Endometrial microvascular endothelial cells (primary cell): ENCODE data around the gene DDX54. TPM values are rescaled to one million over a fixed set of nuclear protein-coding genes. Genes with fewer than 3 reads are reported as not detected.
"Not testable (repeated sequence)": the region's sequence is repeated elsewhere in the genome, so short reads cannot be mapped to it uniquely, and the experiment has no call there.

Source experiments
- in situ Hi-C: cut with HindIII; loops from 2 replicates; pipeline ENCODE4 v1.10.0; 2017; ENCODE audit warnings: low sequenced_read_pairs, low pct_unique_long_range_greater_than_20kb; ENCODE audit errors: inconsistent ontology term
- total RNA-seq: library from RNA; depleted of rRNA; stranded (reverse); fragments of >200 nt; gene quantifications from one replicate; pipeline ENCODE4 v1.2.3, GENCODE V29; 2015; ENCODE audit errors: inconsistent ontology term

Gene DDX54
- total RNA-seq, 1 donor from 2014 or later: 91.8 TPM

GRCh38 chr12:113152196-113152834 lies 33.0 kb downstream of the DDX54 start:
- in situ Hi-C loops: loop anchor here (25.0 kb wide), 1 partner anchor 90 kb away; the partner anchor contains the start of gene DTX1

- in situ Hi-C loops: loop anchor here (25.0 kb wide), 1 partner anchor 89 kb away; the partner anchor contains the start of gene DTX1
Measured at GRCh38 chr12:113151655-113152054, 33.6 kb downstream of the DDX54 start.

- in situ Hi-C loops: loop anchor here (25.0 kb wide), 1 partner anchor 87 kb away; the partner anchor contains the start of gene DTX1
Measured at GRCh38 chr12:113149361-113150150, 35.7 kb downstream of the DDX54 start, which contains the start of gene CFAP73. Gene CFAP73, plus strand, starts transcription at chr12:113149724. Its CDS starts 134 bp downstream, at chr12:113149858.

- in situ Hi-C loops: no loop called here
Measured at GRCh38 chr12:113146999-113147398, 38.3 kb downstream of the DDX54 start.

- in situ Hi-C loops: no loop called here
Measured at GRCh38 chr12:113145720-113146551, 39.3 kb downstream of the DDX54 start.

GRCh38 chr12:113144806-113145205 lies 40.5 kb downstream of the DDX54 start:
- in situ Hi-C loops: no loop called here

GRCh38 chr12:113143959-113144358 lies 41.3 kb downstream of the DDX54 start:
- in situ Hi-C loops: no loop called here

- in situ Hi-C loops: no loop called here
Measured at GRCh38 chr12:113142886-113143332, 42.4 kb downstream of the DDX54 start.

GRCh38 chr12:113142173-113142885 lies 42.9 kb downstream of the DDX54 start:
- in situ Hi-C loops: no loop called here

- in situ Hi-C loops: not testable (repeated sequence)
Measured at GRCh38 chr12:113141716-113142115, 43.6 kb downstream of the DDX54 start.

GRCh38 chr12:113140706-113141105 lies 44.6 kb downstream of the DDX54 start:
- in situ Hi-C loops: no loop called here

GRCh38 chr12:113138826-113139225 lies 46.5 kb downstream of the DDX54 start:
- in situ Hi-C loops: no loop called here

- in situ Hi-C loops: no loop called here
Measured at GRCh38 chr12:113137861-113138783, 47.2 kb downstream of the DDX54 start.

GRCh38 chr12:113136990-113137511 lies 48.2 kb downstream of the DDX54 start:
- in situ Hi-C loops: no loop called here

- in situ Hi-C loops: no loop called here
Measured at GRCh38 chr12:113136128-113136989, 48.9 kb downstream of the DDX54 start.
